DND-41 (cell line): ENCODE data around the gene SRP68.
"Not testable (repeated sequence)": the region's sequence is repeated elsewhere in the genome, so short reads cannot be mapped to it uniquely, and the experiment has no call there.

Source experiments
- ATAC-seq: fragments of 200-7000 bp; cut with Tn5 transposase; 3 replicates; pipeline ENCODE4 v1.9.1; 2021; ENCODE audit warnings: low read depth; ENCODE audit not compliant: insufficient read depth
- DNase-seq: peaks from one replicate; pipeline ENCODE4 v3.0.0-alpha.2; 2020
- H2AFZ ChIP-seq: 2 replicates; pipeline ENCODE4 v1.6.0; 2012; ENCODE audit warnings: low read depth, low read length
- H3K27ac ChIP-seq: 2 replicates; pipeline ENCODE4 v1.5.1; 2012; ENCODE audit warnings: low read length, inconsistent platforms
- H3K27me3 ChIP-seq: fragments of 200-600 bp; sonication (generic); 2 replicates; pipeline ENCODE4 v1.6.0; 2012; ENCODE audit warnings: low read length, mild to moderate bottlenecking, inconsistent platforms; ENCODE audit not compliant: insufficient read depth, poor library complexity
- H3K36me3 ChIP-seq: 2 replicates; pipeline ENCODE4 v1.5.1; 2012; ENCODE audit warnings: low read length, inconsistent platforms; ENCODE audit not compliant: insufficient read depth
- H3K4me1 ChIP-seq: 2 replicates; pipeline ENCODE4 v1.5.1; 2012; ENCODE audit warnings: mild to moderate bottlenecking, low read length; ENCODE audit not compliant: insufficient read depth
- H3K4me2 ChIP-seq: 2 replicates; pipeline ENCODE4 v1.6.0; 2012; ENCODE audit warnings: mild to moderate bottlenecking, moderate library complexity, low read length, inconsistent platforms; ENCODE audit not compliant: insufficient read depth
- H3K4me3 ChIP-seq, 2 experiments: fragments of 200-600 bp in 1 of 2; shearing (Covaris generic) in 1 of 2; 2 replicates each; pipeline ENCODE4 v1.5.1; 2012 to 2016; ENCODE audit warnings: inconsistent platforms in 2 of 2, low read length in 2 of 2, mild to moderate bottlenecking in 2 of 2, low read depth in 1 of 2, moderate library complexity in 1 of 2
- H3K79me2 ChIP-seq: 2 replicates; pipeline ENCODE4 v1.6.0; 2012; ENCODE audit warnings: low read length, inconsistent platforms; ENCODE audit not compliant: insufficient read depth
- H3K9ac ChIP-seq: 2 replicates; pipeline ENCODE4 v1.6.0; 2012; ENCODE audit warnings: low read depth, mild to moderate bottlenecking, inconsistent platforms, low read length, moderate library complexity
- H3K9me3 ChIP-seq: 2 replicates; pipeline ENCODE4 v1.5.1; 2012; ENCODE audit warnings: low read length, moderate library complexity, mild to moderate bottlenecking, inconsistent platforms; ENCODE audit not compliant: insufficient read depth, severe bottlenecking
- H4K20me1 ChIP-seq: 2 replicates; pipeline ENCODE4 v1.6.0; 2012; ENCODE audit warnings: low read length; ENCODE audit not compliant: insufficient read depth
- EZH2 ChIP-seq: IDR thresholded peaks from 3 replicates; pipeline ENCODE4 v1.6.1; 2012; ENCODE audit warnings: borderline replicate concordance, low read depth, mild to moderate bottlenecking, moderate library complexity, low read length, inconsistent platforms; ENCODE audit not compliant: severe bottlenecking
- TF ChIP-seq, protein P1 (sequence below): IDR thresholded peaks from 2 replicates; pipeline ENCODE4 v1.5.1; 2012; ENCODE audit warnings: borderline replicate concordance, low read length, moderate library complexity, mild to moderate bottlenecking; ENCODE audit not compliant: poor library complexity, severe bottlenecking; ENCODE audit errors: extremely low read depth

The SRP68 gene

DNA sequence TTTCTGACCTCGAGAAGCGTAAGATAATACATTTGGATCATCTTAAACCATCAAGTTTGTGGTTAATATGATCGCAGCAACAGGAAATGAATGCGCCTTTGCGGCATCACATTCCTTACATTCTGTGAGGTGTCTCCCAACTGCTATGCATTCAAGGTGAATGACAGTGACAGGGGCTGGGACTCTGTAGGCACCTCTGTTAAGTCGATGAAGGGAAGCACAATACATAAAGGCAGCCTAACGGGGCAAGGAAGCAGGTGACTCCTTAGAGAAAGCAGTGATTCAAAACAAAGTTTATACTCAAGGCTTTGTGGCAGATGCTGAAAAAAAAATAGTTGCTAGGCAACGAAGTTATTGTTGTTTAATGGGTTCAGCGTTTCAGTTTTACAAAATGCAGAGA is 23.6 kb downstream of the SRP68 start:
- Histone ChIP-seq H3K9me3 (no peaks in the 10 kb centered on the region), H3K36me3 (peaks cover 93% of the 10 kb centered on the region), H3K4me2 (no peak overlapping the region), H3K79me2 (peaks cover 9% of the 10 kb centered on the region), H3K9ac (no peak overlapping the region), H4K20me1 (no peaks in the 10 kb centered on the region), H3K27me3 (no peaks in the 10 kb centered on the region), H3K4me1 (no peaks in the 10 kb centered on the region), H3K4me3 (no peak overlapping the region), H3K27ac (no peak overlapping the region), H2AFZ (no peak overlapping the region)
- ATAC-seq (no peak), DNase-seq (no peak)
- TF ChIP-seq, protein P1, sequence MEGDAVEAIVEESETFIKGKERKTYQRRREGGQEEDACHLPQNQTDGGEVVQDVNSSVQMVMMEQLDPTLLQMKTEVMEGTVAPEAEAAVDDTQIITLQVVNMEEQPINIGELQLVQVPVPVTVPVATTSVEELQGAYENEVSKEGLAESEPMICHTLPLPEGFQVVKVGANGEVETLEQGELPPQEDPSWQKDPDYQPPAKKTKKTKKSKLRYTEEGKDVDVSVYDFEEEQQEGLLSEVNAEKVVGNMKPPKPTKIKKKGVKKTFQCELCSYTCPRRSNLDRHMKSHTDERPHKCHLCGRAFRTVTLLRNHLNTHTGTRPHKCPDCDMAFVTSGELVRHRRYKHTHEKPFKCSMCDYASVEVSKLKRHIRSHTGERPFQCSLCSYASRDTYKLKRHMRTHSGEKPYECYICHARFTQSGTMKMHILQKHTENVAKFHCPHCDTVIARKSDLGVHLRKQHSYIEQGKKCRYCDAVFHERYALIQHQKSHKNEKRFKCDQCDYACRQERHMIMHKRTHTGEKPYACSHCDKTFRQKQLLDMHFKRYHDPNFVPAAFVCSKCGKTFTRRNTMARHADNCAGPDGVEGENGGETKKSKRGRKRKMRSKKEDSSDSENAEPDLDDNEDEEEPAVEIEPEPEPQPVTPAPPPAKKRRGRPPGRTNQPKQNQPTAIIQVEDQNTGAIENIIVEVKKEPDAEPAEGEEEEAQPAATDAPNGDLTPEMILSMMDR: no peak
- no peak for TF ChIP-seq EZH2

DNA sequence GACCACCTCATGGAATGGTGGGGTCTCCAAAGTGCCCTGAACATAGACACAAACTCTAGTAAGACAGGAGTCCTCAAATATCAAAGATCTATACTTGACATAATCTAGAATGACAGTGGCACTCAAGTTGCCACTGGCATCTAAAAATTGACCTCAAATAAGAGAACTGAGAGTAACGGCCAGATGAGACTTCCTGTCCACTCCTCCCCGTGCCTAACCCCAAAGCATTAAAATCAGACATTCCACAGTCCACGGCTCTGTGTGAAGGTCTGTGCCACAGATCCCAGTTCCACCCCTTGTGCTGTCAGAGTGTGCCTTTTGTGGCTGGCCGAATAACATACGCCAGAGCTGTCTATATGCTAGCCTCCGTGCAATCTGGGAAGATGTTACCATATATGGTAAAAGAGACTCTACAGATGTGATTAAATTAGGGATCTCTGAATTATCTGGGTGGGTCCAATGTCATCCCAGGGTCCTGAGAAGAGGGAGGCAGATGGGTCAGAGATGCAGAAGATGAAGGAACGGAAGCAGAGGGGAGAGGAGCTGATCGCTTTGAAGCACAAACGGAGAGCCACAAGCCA is 24.2 kb downstream of the SRP68 start:
- H4K20me1 ChIP-seq: no peaks in the 10 kb centered on the region
- no peak for DNase-seq
- no peak overlapping the region for H2AFZ ChIP-seq
- TF ChIP-seq, protein P1: no peak
- no peak for TF ChIP-seq EZH2
- peaks cover 7% of the 10 kb centered on the region for H3K79me2 ChIP-seq
- H3K4me3 ChIP-seq: no peak overlapping the region
- H3K9me3 ChIP-seq: no peaks in the 10 kb centered on the region
- H3K4me1 ChIP-seq: no peaks in the 10 kb centered on the region
- H3K27ac ChIP-seq: no peak overlapping the region
- H3K4me2 ChIP-seq: no peak overlapping the region
- H3K27me3 ChIP-seq: no peaks in the 10 kb centered on the region
- peaks cover 95% of the 10 kb centered on the region for H3K36me3 ChIP-seq
- H3K9ac ChIP-seq: no peak overlapping the region
- no peak for ATAC-seq

DNA sequence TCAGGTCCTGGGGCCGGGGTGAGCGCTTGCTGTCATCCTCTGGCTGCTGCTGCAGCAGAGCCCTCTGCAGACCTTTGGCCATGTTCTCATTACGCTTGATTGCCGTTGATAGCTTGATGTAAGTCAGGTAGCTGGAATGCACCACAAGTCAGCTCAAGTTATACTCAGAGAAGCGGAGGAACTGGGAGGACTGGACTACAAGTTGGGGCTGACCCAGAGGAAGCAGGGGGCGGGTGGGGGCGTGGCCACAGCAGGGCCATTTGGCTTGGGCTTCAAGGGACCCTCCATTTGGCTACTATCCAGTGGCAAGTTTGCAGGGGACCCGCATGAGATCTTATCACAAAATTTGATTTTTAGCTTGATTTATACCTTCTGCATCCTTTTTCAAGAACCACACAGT is 26.3 kb downstream of the SRP68 start:
- Histone ChIP-seq H3K9ac (no peak overlapping the region), H3K4me3 (no peak overlapping the region), H3K4me1 (no peaks in the 10 kb centered on the region), H4K20me1 (no peaks in the 10 kb centered on the region), H3K27ac (no peak overlapping the region), H3K9me3 (no peaks in the 10 kb centered on the region), H3K4me2 (no peak overlapping the region), H3K79me2 (no peaks in the 10 kb centered on the region; the same call in 1 of the 2 replicates), H3K27me3 (no peaks in the 10 kb centered on the region), H3K36me3 (peaks cover 96% of the 10 kb centered on the region), H2AFZ (no peak overlapping the region)
- TF ChIP-seq EZH2: no peak
- DNase-seq (no peak), ATAC-seq (no peak)

DNA sequence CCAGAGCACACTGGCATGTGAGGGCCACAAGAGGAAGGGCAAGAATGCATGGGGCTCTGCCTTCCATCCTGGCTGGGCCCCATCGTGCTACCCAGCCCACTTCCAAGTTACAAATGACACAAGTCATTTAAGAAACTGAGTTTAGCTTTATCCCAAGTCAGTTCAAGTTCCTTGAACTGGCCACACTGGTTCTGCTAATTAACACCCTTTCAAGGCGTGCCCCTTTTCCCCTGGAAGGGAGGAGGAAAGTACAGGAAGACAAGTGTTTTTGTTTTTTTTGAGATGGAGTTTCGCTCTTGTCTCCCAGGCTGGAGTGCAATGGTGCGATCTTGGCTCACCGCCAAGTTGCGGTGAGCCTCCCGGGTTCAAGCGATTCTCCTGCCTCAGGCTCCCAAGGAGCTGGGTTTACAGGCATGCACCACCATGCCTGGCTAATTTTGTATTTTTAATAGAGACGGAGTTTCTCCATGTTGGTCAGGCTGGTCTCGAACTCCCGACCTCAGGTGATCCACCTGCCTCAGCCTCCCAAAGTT is 27.8 kb downstream of the SRP68 start:
- H3K9ac ChIP-seq, H3K4me3 ChIP-seq, H3K9me3 ChIP-seq, H3K79me2 ChIP-seq, H3K27me3 ChIP-seq, H2AFZ ChIP-seq, H4K20me1 ChIP-seq, H3K27ac ChIP-seq, H3K4me1 ChIP-seq, DNase-seq, ATAC-seq, H3K4me2 ChIP-seq: not testable (repeated sequence)
- H3K36me3 ChIP-seq: peaks cover 96% of the 10 kb centered on the region

DNA sequence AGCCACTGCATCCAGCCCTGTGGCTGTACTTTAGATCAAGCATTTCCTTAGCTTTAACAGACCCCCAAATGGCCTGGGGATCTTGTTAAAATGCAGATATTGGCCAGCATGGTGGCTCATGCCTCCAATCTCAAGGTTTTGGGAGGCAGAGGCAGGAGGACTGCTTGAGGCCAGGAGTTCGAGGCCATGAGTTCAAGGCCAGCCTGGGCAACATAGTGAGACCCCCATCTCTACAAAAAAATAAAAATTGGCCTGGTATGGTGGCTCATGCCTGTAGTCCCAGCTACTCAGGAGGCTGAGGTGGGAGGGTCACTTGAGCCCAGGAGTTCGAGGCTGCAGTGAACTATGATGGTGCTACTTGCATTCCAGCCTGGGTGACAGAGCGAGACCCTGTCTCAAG is 29.4 kb downstream of the SRP68 start:
- not testable (repeated sequence) for H3K4me3 ChIP-seq, H3K4me1 ChIP-seq, H4K20me1 ChIP-seq, H2AFZ ChIP-seq, H3K79me2 ChIP-seq, DNase-seq, H3K27me3 ChIP-seq, H3K4me2 ChIP-seq, H3K9me3 ChIP-seq, H3K9ac ChIP-seq, ATAC-seq, H3K27ac ChIP-seq
- peaks cover 96% of the 10 kb centered on the region for H3K36me3 ChIP-seq
